Activated CD4-positive, alpha-beta T cell treated with anti-CD3 and anti-CD28 coated beads for 24 hours (primary cell): Measurements from ENCODE around the gene STMN3.
"Not testable (repeated sequence)": the region's sequence is repeated elsewhere in the genome, so short reads cannot be mapped to it uniquely, and the experiment has no call there.

Experiments
- DNase-seq, 2 donors: peaks; one replicate each; pipeline ENCODE4 v3.0.0-alpha.2; 2020; ENCODE audit warnings: low read depth in 2 of 2

The STMN3 gene

DNA sequence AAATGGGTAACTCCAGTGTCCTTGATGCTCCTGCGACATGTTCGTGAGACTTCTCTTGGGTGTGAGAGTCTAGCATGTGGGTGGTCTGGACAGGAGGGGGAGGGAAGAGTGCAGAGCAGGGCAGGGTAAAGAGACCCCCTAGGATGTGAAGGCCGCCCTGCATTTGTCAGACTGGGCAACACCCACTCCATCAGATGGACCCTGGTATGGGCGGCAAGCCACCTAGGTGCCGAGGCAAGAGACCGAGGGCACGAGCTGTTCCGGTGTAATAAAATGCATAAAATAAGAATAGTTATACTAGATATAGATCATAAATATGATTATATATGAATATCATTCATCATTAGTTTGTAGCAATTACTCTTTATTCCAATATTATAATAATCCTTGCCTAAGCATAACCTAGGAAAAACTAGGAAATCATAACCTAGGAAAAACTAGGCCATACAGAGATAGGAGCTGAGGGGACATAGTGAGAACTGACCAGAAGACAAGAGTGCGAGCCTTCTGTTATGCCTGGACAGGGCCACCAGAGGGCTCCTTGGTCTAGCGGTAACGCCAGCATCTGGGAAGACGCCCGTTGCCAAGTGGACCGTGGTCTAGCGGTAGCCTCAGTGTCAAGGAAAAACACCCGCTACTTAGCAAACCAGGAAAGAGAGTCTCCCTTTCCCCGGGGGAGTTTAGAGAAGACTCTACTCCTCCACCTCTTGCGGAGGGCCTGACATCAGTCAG, 39.2 kb downstream of the STMN3 start:
- not testable (repeated sequence) for DNase-seq

DNA sequence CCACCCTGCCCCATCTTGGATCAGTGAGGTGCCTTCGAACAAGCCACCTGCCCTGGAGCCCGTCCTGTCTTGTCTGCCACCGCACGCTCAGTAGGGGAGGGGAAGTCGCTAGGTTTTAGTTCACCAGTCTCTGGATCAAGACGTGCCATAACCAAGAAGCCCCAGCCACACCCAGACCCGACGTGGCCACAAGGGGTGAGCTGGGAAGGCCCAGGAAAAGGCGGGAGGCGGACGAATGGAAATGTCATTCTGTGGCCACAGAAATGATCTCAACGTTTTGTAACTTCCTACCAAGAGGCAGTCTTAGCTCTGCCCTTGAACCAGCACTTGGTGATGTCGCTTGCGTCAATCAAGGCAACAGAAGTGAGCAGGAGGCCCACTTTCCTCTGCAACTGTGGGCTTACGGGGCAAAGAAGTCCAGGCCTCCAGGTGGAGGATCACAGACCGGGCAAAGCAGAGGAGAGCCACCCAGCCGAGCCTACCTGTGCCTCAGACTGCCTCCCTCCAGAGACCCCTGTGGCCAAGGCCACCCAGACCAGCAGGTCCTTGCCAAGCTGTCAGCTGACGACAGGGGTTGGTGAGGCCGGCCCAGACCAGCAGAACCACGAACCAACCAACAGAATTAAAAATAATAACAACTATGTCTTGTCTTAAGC, 40.8 kb downstream of the STMN3 start:
- no peak for DNase-seq

DNA sequence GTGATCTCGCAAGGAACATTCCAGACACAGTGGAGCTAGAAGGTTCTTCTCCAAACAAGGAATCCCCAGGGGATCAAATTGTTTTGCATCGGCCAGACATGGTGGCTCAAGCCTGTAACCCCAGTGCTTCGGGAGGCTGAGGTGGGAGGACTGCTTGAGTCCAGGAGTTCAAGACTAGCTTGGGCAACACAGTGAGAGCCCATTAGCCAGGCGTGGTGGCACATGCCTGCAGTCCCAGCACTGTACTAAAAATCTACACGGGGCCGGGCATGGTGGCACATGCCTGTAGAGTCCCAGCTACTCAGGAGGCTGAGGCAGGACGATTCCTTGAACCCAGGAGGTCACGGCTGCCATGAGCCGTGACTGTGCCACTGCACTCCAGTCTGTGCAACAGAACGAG, 41.6 kb downstream of the STMN3 start:
- DNase-seq = no peak

DNA sequence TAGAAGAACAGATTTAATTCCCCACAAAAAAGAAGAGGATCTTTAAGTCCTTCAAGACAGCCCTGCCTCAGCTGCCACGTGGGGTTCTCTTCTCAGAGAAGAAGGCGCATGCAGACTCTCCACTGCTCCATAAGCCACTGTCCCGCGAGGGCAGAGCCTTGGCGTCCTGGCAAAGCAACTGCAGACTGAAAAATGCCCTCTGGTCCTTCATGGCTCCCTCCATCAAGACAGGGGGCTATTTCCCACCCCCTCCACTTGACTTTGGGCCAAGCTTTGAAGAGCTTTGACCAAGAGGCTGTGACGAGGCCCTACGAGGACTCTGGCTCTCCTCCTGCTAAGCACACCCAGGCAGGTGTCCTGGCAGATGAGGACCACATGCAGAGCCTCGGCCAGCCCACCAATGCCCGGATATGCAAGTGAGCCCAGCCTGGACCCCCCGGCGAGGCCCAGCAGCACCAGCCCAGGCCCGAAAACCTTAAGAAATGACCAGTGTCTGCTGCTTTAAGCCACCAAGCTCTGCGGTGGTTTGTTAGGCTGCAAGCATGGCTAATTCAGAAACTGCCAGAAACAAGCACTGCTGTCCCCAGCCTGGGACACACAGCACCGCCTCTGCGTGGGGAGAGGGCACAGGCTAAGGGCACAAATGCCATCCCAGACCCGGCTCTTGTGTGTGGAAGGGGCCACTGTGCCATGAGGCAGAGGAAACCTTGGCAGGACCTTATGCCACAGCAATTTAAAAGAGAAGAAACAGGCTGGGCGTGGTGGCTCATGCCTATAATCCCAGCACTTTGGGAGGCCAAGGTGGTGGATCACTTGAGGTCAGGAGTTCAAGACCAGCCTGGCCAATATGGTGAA, 42.4 kb downstream of the STMN3 start:
- no peak for DNase-seq

DNA sequence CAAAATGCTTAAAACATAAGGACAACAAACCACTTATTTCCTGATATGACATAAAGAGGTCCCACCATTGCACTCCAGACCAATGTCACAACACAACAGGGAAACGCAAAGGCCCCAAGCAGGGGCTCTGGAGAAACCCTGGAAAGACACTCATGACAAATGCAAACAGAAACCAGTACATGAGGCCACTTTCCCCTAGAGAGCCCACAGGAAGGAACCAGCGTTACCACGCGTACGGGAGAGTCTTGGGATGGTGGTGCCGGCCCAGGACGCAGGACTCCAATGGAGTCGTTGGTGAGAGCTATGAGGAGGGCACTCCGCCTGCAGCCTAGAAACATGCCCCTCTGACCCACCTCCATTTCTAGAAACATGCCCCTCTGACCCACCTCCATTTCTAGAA, 46.5 kb downstream of the STMN3 start:
- DNase-seq = no peak

DNA sequence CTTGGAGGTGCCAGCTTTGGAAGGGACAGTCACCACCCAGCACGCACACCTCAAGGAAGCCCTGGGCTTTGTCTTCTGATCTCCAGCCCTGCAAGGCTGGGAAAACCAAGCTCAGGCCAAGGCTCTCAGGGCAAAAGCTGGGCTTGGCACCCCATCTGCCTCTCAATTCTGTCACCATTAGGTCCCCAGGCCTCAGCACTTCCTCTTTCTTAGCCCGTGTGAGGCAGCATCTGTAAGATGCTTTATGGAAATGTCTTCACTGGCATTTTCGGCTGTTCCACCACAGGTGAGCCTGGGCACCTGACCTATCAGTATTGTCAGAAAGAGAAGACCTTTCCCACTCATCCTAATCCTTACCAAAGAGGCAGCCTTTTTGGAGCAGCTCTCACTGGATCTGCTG, 50.9 kb downstream of the STMN3 start:
- no peak for DNase-seq

DNA sequence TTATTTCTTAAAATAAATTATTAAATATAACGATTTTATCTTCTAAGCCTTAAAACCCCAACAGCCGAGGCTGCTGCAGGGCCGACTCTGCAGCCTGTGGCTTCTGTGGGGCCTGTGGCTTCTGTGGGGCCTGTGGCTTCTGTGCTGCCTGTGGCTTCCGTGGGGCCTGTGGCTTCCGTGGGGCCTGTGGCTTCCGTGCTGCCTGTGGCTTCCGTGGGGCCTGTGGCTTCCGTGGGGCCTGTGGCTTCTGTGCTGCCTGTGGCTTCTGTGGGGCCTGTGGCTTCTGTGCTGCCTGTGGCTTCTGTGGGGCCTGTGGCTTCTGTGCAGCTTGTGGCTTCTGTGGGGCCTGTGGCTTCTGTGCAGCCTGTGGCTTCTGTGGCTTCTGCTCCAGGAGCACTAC, 51.5 kb downstream of the STMN3 start:
- not testable (repeated sequence) for DNase-seq

DNA sequence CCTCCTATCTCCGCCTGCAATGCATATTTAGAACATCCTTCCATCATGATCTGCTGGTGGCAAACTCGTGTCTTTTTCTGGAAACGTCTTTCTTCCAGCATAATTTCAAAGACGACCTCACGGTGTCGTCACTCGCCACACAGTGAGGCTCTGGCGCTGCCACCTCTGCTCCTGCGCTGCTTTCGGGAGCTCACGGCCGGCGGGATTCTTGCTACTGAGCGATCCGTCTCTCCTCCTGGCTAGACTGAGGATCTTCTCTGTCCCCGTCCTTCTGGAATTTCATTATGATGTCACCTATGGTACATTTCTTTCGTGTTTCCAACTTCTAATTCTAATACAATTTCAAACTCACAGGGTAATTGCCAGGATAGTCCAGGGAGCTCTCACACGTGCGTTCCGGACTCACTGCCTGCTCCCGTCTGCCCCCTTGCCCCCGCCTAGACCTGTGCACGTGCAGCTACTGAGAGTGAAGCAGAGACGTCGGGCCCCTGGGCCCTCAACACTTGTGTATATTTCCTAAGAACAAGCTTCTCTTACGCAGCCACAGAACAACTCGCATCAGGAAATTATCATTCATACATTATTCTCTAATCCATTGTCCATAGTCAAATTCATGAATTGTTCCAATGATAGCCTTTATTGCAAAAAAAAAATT, 53.7 kb downstream of the STMN3 start:
- DNase-seq = no peak

DNA sequence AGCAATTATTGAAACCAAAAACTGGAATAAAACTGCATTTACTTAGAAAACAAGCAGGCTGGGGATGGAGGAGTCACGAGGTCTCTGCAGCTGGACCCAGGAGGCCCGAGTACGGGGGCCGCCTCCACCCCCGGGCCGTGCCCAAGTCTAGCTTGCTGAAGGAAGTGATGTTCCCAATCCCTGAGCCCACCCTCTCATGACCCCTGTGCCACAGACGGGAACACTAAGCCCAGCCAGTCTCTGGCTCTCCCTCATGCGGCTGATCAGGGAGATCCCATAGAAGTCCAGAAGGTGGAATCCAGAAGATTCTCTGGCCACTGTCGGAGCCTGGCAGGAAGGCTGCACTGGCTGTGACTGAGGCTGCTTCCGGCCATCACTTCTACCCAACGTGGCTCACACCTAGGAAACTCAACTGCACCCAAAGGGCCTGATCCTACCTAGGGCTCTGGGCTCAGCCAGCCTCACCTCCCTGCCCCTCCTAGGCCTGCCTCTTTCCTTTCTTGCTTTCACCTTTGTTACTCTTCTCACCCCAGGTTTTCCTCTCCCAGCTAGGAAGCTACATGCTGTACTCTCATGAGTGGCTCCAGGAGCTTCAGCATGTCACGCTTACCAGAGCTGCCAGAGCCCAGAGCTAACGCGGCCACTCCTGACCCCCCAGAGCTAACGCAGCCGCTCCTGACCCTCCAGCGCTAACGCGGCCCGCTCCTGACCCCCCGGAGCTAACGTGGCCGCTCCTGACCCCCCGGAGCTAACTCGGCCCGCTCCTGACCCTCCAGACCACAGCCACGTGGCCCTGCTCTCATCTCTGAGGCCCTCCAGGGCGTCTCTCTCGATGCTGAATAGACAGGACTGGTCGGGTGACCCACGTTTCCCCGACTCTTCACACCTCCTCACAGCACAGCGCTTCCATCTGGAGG, 54.5 kb downstream of the STMN3 start:
- no peak for DNase-seq

DNA sequence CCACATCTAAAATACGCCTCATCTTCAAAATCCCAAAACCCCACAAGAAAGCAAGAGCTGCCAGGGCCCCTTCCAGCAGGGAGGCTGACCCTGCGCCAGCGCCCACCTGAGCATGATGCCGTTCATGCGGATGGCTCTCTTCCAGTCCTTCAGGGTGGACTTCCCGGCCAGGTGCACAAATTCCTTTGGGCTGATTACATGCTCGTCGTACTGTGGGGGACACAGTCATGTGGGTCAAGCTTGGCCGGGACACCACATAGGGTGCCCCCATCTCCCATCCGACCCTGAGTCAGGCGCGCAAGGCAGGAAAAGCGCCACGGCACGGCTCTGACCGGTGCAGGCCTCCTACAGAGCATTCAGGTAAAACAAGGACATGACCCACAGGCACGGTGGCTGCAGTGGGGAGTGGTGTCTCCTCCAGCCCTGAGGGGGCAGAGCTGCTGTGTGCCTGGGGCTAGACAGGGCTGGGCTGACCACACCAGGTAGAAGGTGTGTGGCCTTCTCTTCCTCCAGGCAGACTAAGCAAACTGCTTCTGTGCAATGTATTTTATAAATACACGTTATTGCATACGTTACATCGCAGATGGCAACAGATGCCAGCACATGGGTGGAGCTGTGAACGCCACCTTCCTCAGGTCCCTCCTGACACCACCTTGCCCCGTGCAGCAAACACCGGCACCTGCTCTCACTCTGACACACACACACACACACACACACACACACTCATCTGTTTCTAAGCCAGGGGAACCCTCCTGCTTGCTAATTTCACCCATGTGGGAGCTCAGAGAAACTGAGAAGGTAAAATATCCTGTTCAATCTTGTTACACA, 55.4 kb downstream of the STMN3 start:
- no peak for DNase-seq

DNA sequence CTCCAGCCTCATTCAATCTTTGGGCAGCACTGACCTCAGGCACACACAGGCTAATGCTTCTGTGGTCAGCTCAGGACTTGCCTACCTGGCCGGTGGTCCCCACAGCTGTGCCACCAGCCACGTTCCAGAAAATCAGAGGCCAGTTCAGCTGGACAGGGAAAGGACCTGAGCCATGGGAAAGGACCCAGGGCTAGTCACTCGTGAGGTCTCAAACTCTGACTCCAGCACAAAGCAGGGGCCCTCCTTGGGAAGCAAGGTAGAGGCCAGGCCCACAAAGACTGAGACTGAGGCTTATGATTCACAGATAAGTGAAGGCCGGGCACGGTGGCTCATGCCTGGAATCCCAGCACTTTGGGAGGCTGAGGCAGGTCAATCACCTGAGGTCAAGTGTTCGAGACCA, 56.8 kb downstream of the STMN3 start:
- no peak for DNase-seq

DNA sequence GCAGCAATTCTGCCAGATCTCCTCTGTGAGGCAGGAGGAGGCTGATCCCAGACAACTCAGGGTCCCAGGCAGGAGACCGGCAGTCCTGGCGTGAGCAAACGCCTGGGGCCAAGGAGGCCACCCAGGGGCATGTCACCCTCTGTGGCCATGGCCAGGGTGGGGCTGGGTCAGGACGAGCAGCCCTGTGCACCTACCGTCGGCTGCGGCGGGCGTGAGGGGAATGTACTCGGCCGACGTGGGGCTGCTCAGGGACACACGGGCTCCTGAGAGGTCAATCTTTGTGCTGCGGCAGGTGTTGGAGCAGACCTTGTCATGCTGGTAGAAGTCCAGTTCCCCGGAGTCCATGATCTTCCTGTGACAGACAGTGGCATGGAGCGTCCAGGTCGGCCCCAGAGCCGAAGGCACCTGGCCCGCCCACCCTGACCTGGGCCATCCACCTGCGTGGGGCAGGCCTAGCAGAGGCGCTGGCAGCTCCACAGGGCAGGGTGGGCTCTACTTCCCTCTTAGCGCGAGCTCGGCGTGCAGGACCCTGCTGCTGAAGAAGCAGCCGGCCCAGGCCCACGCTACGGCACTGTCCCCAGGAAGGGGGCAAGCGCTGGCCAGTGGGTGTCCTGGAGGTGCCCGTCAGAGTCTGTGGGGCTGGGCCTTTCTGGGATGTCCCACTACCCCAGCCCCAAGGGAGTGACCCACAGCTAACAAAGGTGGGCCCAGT, 57.7 kb downstream of the STMN3 start:
- no peak for DNase-seq

DNA sequence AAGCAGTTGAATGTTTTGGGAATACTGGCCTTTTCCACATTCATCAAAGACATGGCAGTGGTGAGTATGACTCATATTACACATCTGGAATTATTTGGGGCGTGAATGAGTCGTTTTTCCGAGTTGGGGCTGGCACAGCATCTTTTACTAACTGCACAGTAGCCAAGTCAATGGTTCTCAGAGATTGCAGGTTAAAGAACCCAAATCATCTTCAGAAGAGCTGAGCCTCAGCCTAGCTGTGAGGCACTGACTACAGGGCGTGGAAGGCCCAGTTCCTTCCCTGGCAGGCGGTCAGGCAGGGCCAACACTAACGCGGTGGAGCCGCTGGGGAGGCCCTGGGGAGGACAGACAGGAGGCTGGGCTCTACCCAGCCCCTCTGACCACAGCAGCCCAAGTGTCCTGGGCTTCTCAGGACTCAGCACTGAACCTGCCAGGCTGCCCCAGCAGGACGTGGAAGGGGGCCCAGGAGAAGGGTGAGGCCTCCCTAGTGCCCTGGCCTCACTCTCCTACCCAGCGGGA, 59.1 kb downstream of the STMN3 start:
- no peak for DNase-seq

DNA sequence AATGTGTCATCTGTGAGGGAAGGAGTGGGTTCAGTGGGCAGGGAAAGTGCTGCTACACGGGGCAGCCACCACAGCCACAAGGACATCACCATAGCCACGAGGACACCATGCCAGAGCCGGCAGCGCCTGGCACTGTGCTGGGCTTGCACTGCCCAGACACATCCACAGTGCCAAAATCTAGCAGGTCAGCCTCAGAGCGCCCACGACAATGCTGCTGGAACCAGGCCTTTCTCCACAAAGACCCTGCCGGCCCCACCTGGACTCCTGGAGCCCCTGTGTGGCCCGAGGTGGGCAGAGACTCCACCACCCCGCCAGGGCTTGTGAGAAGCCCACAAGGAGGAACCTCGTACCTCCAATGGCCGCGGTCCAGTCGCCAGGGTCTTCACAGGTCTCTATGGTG, 60.6 kb downstream of the STMN3 start:
- DNase-seq = no peak

DNA sequence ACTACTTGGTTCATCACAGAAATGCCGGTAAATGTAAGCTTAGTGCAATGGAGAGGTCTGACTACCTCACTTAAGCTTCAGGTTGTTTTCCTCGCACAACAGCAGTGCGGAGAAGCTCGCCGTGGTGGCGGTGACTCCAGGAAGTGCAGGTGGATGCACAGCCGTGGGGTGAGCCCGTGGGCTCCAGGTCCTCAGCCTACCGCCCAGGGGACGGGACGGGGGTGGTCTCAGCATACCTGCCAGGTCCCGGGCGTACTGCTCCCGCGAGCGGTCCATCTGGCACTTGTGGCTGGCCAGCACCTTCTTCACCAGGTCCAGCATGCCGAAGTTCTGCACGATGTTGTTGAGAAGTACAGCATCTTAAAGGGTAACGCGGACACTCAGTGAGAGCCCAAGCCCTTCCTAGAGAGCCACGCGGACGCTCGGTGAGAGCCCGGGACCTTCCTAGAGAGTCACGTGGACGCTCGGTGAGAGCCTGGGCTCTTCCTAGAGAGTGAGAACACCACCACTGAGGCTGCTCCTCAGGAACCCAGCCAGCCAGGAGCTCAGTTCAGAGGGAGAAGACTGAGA, 61.4 kb downstream of the STMN3 start:
- no peak for DNase-seq

DNA sequence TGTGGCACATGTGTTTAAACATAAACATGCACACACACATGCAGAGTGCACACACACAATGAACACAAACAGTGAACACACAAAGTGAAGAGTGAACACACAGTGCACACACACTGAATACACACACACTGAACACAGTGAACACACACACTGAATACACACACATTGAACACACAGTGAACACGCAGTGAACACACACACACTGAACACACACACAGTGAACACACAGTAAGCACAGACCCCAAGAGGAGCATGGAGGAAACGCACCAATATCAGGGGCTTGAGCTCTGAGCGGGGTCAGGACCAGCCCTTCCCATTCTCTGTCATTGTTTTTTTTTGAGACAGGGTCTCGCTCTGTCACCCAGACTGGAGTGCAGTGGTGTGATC, 62.1 kb downstream of the STMN3 start:
- DNase-seq = no peak

DNA sequence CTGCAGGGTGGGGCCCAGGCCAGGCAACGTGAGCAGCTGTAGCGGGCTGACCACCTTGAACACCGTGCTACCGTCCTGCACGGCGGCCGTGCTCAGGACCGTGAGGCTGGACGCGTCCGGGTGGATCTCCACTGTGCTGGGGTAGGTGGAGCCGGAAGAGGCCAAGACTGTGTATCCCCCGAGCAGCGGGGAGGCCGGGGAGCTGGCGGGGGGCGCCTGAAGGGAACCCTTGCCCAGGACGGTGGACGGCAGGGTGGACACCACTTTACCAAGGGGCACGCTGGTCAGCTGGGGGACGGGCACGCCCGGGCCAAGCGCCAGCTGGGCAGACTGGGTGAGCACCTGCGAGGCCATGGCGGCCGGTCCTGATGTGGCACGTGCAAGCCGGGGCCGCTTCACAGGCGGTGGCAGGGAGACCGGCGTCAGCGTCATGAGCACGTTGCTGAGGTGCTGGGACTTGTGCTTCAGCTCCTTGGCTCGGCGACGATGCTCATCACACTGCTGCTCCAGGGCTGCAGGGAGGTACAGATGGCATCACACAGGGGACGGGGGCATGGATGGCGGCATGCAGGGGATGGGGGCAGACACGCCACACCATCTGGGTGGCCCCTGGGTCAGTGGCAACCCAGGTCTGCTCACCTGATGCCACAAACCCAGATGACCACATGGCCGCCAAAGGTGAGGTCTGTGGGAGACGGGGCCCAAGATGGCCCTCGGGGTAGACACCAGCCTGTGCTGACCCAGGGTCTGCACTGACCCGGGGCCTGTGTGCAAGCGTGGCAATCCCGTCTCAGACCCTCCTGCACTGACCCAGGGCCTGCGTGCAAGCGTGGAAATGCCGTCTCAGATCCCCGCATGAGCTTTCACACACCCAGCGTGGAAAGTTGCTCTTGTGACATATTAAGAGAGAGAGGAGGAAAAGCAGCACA, 62.7 kb downstream of the STMN3 start:
- no peak for DNase-seq
